Activated CD8-positive, alpha-beta memory T cell treated with anti-CD3 and anti-CD28 coated beads for 4 hours (primary cell): Measurements from ENCODE around the gene TRIM46.
"Not testable (repeated sequence)": the region's sequence is repeated elsewhere in the genome, so short reads cannot be mapped to it uniquely, and the experiment has no call there.

Experiments
- DNase-seq, 2 donors: peaks; one replicate each; pipeline ENCODE4 v3.0.0-alpha.2; 2020; ENCODE audit warnings: low read depth in 2 of 2

Gene TRIM46

GRCh38 chr1:155205035-155205434, 31.4 kb downstream of the TRIM46 start:
- no peak for DNase-seq

- DNase-seq: no peak
These were observed 32.4 kb downstream of the TRIM46 start for GRCh38 chr1:155205969-155206593.

GRCh38 chr1:155206891-155207805, 33.5 kb downstream of the TRIM46 start:
- DNase-seq: peak; percentile 78 to 83

GRCh38 chr1:155207806-155208540, 34.3 kb downstream of the TRIM46 start, which contains the start of gene THBS3:
Gene THBS3, minus strand, starts transcription at chr1:155207897. Its CDS starts 21 bp downstream, at chr1:155207876.
- no peak for DNase-seq

- peak; percentile 76 to 83 for DNase-seq
These were observed 35.1 kb downstream of the TRIM46 start, which contains the start of gene MTX1 for GRCh38 chr1:155208541-155209311. Gene MTX1, plus strand, starts transcription at chr1:155208695. Its CDS starts 110 bp downstream, at chr1:155208805.

- no peak for DNase-seq
These were observed 35.7 kb downstream of the TRIM46 start for GRCh38 chr1:155209312-155209721.

- DNase-seq: no peak
These were observed 36.9 kb downstream of the TRIM46 start for GRCh38 chr1:155210314-155211104.

GRCh38 chr1:155211381-155212050, 37.9 kb downstream of the TRIM46 start:
- DNase-seq: not testable (repeated sequence)

- DNase-seq: not testable (repeated sequence)
These were observed 38.4 kb downstream of the TRIM46 start for GRCh38 chr1:155212051-155212440.

GRCh38 chr1:155214702-155215101, 41.1 kb downstream of the TRIM46 start:
- DNase-seq: not testable (repeated sequence)

GRCh38 chr1:155218854-155219591, 45.4 kb downstream of the TRIM46 start:
- DNase-seq: no peak

- no peak for DNase-seq
These were observed 46.0 kb downstream of the TRIM46 start for GRCh38 chr1:155219592-155220031.

- DNase-seq: not testable (repeated sequence)
These were observed 46.7 kb downstream of the TRIM46 start for GRCh38 chr1:155220211-155220965.

GRCh38 chr1:155223047-155223446, 49.4 kb downstream of the TRIM46 start:
- no peak for DNase-seq

GRCh38 chr1:155225404-155225759, 51.7 kb downstream of the TRIM46 start:
- DNase-seq: not testable (repeated sequence)

- peak; percentile 66 to 85 for DNase-seq
These were observed 52.7 kb downstream of the TRIM46 start for GRCh38 chr1:155226188-155226909.

- DNase-seq: no peak
These were observed 53.2 kb downstream of the TRIM46 start for GRCh38 chr1:155226910-155227260.
